Limb (tissue), 2 donors: ENCODE data around the gene URB2.

Source experiments
- DNase-seq, 2 donors: peaks; one replicate each; pipeline ENCODE4 v3.0.0-alpha.2; 2016; ENCODE audit errors: extremely low spot score in 2 of 2

URB2 gene

DNA sequence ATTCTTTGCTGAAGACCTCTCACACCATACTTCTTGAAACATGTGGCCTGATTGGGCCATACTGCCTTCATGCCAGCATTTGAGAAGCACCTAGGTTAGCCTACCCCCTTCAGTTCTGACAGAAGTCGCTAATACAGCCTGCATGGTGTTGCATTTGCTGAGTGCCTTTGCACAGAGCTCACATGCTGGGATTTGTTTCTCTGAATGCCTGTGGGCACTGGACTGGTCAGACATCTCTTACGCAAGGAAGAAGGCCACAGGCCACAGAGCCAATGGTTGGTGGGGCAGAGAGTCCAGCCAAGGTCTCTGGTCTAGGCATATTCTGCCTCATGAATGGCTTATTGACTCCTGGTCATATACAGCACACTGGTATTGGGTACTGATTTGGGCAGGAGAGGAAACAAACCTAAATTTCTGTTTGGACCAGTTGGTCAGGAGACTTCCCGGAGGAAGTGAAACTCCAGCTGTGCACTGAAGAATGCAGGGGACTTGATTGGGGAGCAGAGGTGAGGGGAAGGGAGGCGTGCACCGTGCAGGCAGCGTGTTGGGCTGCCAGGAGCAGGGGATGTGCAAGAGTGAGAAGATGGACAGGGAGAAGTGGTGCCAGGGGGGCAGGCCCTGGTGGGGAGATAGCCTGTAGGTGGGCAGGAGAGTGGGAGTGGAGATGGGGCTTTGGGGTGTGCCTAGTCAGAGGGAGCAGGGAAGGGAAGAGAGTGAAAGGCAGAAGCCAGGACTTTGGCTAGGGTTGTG is 18.1 kb downstream of the URB2 start:
- no peak for DNase-seq

DNA sequence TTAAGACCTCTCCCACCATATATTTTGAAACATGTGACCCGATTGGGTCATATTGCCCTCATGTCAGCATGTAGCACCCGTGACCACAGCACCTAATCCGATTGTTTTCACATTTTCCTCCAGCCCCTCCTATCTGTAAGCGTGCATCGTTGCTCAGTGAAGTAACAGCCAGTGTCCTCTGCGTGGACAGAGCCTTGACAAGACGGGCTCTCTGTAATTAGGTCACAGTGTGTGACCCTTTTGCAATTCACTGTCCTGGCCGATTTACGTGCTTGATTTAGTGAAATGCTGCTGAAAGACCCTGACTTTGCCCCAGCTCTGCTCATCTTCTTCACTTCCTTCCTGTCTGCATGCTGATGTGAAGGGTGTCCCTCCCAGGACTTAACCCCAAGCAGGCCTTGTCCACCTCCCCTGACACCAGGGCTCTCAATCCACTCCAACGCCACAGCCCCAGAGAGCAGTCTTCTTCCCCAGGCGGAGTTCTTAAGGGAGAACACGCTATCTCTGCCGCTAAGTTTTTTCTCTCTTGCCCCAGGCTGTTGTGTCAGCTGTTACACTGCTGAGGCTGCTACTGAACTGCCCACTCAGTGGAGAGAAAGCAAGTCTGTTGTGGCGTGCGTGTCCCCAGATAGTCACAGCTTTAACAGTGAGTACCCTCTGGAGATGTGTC is 19.4 kb downstream of the URB2 start:
- DNase-seq, result no peak

GRCh38 chr1:229648406-229648805 is 22.4 kb downstream of the URB2 start:
- DNase-seq, result no peak

- DNase-seq, result no peak
These were observed 24.0 kb downstream of the URB2 start for GRCh38 chr1:229650045-229650444.

GRCh38 chr1:229651546-229651945 is 25.5 kb downstream of the URB2 start:
- DNase-seq, result no peak

DNA sequence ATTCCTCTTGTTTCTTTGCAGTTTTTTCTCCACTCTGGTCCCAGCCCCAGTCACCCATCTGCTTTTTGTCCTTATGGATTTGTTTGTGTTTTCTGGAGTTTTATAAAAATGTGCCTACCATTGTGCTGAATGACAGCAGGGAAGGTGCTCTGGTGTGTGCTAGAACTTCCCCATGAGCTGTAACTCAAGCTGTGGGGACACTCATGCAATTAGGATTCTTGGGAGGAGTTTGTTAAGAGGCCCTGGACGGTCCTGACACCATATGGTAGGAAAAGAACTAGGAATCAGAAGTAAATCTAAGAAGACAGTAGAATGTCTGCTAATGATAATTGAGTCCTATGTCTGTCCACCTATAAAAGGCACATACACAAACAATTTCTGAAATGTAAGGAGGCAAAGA is 27.4 kb downstream of the URB2 start:
- DNase-seq, result no peak

GRCh38 chr1:229655781-229656180 is 29.7 kb downstream of the URB2 start:
- no peak for DNase-seq

DNA sequence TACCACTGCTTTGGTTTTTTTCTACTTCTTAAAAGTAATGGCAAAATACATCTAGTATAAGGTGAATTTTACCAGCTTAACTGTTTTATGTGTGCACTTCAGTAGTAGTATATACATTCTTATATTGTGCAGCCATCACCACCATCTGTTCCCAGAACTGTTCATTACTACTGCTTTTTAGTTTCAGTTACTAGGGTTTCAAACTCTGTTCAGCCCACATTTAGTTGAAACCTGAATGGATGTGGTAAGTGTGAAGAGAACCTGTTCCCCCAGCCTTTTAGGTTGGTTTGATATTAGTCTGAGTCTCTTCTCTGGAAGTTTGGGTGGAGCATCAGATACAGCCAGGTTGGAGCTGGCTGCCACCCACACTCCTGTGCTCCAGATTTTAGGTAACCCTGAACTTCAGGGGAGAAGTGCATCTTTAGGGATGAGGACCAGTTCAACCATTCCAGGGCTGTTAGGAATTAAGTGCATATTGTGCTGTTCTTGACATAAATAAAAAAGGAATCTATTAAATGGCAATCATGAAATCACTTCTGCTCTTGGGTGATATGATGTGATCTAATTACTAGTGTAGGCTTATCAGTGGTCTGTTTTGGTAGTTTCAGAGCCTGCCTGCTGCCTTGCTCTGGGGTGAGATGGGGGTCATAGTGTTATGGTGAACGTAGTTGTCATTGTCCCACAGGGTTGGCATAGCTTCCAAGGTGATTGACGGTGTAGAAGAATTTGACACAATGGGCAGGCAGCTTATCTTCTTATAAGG is 32.1 kb downstream of the URB2 start:
- no peak for DNase-seq

DNA sequence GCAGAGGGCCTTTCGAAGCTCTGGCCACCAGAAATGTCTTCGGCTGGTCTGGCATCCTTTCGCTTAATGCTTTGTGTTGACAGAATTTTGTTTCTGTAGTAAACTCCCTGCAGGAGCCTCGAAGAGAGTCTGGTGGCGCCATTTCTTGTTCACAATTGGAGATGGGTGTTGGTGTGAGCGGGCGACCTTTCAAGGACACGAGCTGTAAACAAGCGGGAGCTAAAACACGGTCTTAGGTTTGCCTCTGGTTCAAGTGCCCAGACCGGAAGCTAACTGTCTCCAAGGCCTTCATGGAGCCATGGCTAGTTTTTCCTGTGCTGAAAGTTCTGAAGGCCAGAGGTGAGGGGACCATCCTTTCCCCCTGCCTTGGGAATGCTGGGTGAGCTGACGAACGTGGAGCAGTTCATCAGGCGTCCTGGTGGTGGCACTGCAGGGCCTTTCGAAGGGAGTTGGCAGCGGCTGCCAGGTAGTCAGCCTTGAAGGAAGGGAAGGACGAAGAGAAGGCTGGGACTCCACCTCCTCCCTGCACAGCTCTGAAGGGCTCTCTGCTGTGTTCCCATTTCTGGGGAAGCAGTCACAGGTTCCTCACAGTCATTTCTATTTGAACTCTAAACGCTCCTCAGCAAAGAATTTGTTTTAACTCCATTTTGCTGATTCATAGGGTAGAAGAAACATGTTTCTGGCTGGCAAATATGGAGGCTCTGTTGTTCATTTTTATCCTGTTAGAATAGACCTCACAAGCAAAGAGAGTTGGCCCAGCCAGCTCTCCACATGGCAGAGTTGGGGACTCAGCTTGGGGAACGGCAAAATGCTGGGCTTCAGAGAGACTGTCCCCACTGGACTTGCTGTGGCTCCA is 35.2 kb downstream of the URB2 start:
- DNase-seq, result peak; percentile 73 to 87

- no peak for DNase-seq
These were observed 35.9 kb downstream of the URB2 start for GRCh38 chr1:229661897-229662296.

DNA sequence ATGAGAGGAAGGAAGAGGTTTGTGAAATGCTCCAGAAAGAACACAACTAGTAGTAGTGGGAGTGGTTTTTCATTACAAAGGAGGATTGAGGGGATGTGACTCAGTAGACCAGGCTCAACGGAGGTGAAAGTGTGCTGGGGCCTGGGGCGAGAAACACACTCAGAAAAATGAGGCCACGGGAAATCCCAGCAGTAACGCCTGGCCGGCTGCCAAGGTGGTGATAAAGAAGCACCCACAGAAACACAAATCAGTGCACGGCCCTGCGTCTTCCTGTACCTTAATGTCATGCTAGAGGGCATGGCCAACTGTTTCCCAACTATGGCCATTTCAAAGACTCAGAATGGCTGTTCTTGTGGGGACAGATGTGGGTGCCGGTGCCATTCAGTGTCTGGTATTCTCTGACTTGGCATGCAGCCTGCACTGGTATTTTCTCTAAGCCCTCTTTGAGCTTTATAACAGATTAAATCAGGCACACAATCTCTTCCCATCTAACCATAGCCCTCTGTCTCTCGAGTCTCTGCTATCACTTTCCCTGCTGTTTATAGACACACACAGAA is 38.2 kb downstream of the URB2 start:
- DNase-seq, result peak in 1 of 2 donors; percentile 36

DNA sequence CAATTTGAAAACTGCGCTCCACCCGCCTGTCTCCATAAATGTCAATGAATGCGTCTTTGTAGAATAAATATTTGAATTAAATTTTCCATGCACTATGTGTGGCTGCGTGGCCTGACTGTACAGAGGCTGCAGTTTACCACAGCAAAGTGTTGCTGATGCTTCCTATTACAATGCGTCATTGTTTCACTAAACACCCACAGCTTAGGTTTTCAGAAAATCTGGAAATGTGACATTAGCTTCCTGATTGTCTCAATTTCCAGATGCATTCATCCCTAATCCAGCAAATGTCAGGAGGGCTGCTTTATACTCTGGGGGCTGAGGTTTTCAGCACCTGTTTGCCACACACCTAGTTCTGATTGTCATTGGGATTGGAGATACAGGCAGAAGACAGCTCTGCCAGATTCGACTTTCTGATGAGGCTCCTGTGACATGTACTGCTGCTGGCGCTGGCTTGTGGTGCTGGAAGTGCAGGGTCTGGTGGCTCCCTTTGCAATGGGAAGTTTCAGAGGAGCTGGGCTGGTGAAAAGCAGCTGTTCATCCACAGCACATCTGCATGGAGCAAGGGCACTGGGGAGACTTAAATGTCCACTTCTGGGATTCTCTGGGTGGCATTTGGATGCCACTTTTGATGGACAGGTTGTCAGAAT is 40.0 kb downstream of the URB2 start:
- DNase-seq, result no peak

DNA sequence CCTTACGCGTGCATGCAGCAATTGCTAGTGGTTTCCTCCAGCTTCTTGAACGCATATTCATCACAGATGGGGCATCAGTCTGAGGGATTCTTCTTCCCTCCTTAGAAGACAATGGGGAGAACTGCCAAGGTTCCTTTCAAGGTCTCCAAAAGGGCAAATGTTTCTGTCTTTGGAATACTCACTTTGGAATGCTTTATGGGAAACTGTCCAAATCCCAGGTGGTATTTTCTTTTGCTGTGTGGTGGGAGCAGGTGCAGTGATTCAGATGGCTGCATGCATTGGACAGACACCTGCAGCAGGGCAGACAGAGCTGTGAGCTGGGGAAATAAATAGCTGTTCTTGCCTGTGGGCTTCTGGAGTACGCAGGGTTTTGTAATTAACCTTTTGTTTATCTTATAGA is 40.5 kb downstream of the URB2 start:
- no peak for DNase-seq

DNA sequence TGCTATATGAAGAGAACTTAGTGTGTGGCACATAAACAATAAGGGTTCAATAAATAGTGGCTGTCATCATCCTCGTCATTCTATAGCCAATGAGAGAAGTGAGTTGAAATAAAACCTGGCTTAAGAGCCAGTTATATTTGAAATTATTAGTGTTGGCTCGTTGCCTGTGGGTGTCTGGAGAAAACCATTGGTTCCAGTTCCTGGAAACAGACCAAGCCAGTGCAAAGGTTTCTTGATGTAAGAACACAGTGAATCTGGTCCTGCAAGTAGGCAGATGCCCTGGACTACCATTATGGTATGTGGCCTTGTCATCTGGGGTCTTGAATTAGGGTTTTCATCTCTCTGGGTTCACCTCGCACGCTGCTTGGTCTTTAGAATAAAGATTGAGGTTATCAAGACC is 43.3 kb downstream of the URB2 start:
- DNase-seq, result no peak

DNA sequence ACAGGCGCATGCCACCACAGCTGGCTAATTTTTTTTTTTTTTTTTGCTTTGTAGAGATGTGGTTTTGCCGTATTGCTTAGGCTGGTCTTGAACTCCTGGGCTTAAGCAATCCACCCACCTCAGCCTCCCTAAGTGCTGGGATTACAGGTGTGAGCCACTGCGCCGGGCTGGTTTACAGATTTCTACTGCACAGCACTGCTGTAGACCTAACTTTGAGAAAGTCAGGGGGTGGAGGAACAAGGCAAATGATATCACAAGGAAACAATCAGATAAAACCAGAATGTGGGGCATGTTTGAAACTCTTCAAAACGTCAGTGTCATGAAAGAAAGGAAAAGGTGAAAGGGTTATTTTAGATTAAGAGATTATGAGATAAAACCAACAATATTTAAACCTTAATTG is 45.3 kb downstream of the URB2 start:
- DNase-seq, result no peak

GRCh38 chr1:229672246-229672645 is 46.2 kb downstream of the URB2 start:
- DNase-seq, result no peak

DNA sequence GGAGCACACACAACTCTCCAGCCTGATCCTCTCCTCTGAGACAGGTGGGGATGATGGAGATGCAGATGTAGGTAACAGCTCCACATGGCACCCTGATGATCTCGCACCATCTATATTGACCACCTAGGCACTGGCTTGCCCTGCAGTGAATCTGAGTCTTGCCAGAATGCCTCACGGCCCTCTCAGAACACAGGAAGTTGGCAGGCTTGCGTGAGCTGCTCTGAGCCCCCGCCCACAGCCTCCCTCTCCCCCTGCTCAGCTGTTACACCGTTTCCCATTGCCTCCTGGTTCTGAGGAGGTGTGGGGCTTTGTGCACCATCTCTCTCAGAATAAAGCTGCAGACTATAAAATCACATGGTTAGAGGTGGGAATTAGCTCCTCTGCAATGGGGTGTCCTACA is 48.0 kb downstream of the URB2 start:
- DNase-seq, result no peak

- no peak for DNase-seq
These were observed 49.3 kb downstream of the URB2 start for GRCh38 chr1:229675396-229675795.

GRCh38 chr1:229685149-229685548 is 59.1 kb downstream of the URB2 start:
- no peak for DNase-seq

DNA sequence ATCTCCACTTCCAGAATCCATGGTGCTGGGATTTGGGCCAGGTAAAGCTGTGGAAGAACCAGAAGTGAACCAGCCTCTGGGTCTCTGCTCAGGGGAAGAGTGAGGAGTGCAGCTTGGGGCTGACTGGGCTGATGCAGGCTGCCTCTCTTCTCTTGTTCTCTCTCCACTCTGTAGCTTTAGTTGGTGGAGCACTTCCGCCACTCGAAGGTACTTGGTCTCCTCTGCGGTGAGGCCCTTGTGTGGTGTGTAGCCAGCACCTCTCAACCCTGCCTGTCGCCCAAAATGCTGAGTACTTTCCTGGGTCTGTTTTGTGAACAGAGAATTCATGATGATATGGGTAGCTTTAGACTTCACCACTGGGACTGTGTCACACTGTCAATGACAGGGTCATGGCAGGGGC is 63.2 kb downstream of the URB2 start:
- DNase-seq, result no peak

DNA sequence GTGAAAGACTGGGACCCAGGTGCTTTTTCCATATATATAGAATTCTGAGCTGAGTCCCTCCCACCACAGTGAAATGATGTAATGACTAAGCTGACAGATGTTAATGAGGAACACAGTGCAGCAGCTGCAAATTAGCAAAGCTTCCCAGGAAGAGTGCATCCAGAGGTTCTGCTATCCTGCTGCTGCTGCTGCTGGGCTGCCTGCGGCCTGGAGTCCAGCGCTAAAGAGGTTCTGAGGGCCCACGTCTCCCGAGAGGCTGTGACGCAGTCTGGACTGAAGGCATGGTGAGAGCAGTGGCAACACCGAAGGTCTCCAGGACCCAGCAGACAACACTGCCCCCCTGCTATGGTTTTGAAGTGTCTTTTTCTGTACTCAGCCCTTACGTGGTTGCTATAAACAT is 63.9 kb downstream of the URB2 start:
- DNase-seq, result no peak
